GM18951 (cell line): ENCODE results near the gene KAT6B.

Experiments
- POLR2A ChIP-seq: IDR thresholded peaks from 4 replicates; pipeline ENCODE4 v1.6.1; 2011; ENCODE audit warnings: mild to moderate bottlenecking; ENCODE audit not compliant: insufficient read length, insufficient read depth; ENCODE audit errors: extremely low read depth
- in situ Hi-C: fragments of 300-500 bp; cut with MboI; formaldehyde crosslinking; loops from one replicate; pipeline ENCODE4 v1.12.0; 2022; ENCODE audit warnings: low sequenced_read_pairs, mixed read lengths, inconsistent platforms; ENCODE audit not compliant: unreplicated experiment

KAT6B gene

DNA sequence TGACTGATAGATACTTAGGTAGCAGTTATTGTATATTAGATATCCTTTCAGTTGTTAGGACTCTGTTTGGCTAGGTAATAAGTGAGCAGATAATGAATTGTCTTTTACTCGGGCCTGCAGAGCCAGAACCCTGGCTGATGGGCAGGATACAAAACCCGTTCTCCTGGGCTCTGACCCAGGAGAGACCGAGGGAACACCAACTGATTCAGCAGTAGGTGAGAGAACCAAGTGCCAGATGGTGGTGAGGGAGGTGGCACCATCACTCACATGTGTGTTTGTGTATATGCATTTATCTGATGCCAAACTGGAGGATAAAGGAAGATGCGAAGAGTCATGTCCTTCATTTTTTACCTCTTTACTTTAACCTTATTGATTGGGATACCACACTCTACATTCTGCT is 169.4 kb downstream of the KAT6B start:
- in situ Hi-C loops, result no loop called here
- TF ChIP-seq POLR2A, result no peak

- no peak for TF ChIP-seq POLR2A
- in situ Hi-C loops, result no loop called here
Measured at GRCh38 chr10:74997163-74997562, 170.8 kb downstream of the KAT6B start.

- in situ Hi-C loops, result loop anchor here (25.0 kb wide), 1 partner anchor 264 kb away; no protein-coding TSS in a partner anchor
- no peak for TF ChIP-seq POLR2A
Measured at GRCh38 chr10:75000748-75001321, 174.4 kb downstream of the KAT6B start.

DNA sequence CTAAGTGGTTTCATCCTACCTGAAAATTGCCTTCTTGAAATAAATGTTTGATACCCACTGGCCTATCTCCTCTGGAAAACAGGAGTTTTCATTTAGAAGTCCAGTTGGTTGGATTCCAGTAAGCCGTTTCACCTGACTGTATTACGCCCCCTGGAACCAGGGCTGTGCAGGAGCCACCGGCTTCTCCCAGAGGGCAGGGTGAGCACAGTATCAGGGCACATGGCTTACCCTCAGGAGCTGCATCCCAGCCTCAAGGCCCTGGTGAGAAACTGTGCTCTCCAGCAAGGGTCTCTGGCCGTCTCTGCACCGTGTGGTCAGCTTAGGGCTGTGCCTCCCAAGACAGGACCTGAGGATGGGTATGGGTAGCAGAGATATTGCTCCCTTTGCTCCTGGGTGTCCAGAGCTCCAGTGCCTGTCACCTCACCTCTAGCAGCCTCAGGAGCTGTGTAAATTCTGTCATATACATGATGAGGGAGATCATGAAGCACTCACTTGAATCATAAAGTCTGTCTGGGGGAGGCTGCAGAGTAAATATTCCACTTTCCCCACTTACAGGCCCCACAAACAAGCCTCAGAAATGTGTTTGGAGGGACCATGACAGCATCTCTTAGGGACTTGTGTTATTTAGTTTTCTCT is 175.4 kb downstream of the KAT6B start:
- no peak for TF ChIP-seq POLR2A

GRCh38 chr10:75002351-75002725 is 175.9 kb downstream of the KAT6B start:
- no peak for TF ChIP-seq POLR2A
- in situ Hi-C loops, result loop anchor here (25.0 kb wide), 1 partner anchor 265 kb away; no protein-coding TSS in a partner anchor

More for the DNA sequence above, 175.4 kb downstream of the KAT6B start:
- in situ Hi-C loops, result loop anchor here (25.0 kb wide), 1 partner anchor 265 kb away; no protein-coding TSS in a partner anchor

DNA sequence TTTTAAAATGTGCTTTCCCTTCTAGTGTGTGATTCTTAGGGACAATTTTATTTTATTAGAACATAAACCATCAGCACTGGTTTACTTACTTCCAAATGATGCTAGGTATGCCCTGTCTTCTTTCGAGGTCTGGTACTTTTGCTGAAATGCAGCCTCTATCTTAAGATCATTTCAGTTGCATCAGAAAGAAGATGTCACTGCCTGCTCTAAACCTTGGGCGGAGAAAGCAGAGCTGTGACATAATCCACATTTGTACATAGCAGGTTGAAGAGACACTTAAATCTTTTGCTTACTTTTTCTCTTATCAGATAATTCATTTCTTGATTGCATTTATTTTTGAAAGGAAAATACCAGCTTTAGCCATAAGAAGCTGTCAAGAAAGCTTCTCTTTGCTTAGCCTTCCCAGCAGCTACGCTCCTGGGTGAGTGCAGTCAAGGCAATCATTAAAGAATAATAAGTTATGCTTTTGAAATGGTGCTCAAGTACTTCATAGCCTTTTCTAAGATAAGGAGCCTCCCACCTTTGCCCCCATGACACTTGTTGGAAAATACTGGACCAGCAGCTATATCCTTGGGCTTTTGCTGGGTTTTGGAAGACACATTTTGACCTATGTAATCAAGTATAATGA is 176.7 kb downstream of the KAT6B start:
- in situ Hi-C loops, result loop anchor here (25.0 kb wide), 1 partner anchor 266 kb away; no protein-coding TSS in a partner anchor
- no peak for TF ChIP-seq POLR2A

DNA sequence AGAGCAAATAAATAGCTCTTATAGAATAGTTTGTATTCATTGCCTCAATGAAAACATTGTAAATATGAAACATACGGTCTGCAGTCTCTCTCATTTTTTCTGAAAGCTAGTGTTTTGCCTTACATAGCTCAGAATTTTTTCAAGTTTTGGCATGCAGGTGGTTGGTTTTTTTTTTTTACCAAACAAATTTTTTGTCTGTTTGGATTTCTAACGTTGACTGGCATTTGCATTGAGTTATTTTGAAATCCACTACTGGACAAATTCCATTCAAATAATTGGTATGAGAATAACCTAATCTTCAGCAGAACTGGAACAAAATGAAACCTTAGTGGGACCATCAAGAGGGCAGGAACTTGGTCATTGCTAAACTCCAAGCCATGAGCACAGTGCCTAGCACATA is 177.5 kb downstream of the KAT6B start:
- in situ Hi-C loops, result loop anchor here (25.0 kb wide), 1 partner anchor 267 kb away; no protein-coding TSS in a partner anchor
- TF ChIP-seq POLR2A, result no peak

- in situ Hi-C loops, result loop anchor here (25.0 kb wide), 1 partner anchor 270 kb away; no protein-coding TSS in a partner anchor
- no peak for TF ChIP-seq POLR2A
Measured at GRCh38 chr10:75007646-75008045, 181.2 kb downstream of the KAT6B start.

GRCh38 chr10:75008952-75009351 is 182.6 kb downstream of the KAT6B start:
- no peak for TF ChIP-seq POLR2A
- in situ Hi-C loops, result loop anchor here (25.0 kb wide), 1 partner anchor 272 kb away; no protein-coding TSS in a partner anchor

GRCh38 chr10:75009426-75009825 is 183.0 kb downstream of the KAT6B start:
- no peak for TF ChIP-seq POLR2A
- in situ Hi-C loops, result loop anchor here (25.0 kb wide), 1 partner anchor 272 kb away; no protein-coding TSS in a partner anchor

GRCh38 chr10:75010373-75010772 is 184.0 kb downstream of the KAT6B start:
- no peak for TF ChIP-seq POLR2A
- in situ Hi-C loops, result loop anchor here (25.0 kb wide), 1 partner anchor 273 kb away; no protein-coding TSS in a partner anchor

DNA sequence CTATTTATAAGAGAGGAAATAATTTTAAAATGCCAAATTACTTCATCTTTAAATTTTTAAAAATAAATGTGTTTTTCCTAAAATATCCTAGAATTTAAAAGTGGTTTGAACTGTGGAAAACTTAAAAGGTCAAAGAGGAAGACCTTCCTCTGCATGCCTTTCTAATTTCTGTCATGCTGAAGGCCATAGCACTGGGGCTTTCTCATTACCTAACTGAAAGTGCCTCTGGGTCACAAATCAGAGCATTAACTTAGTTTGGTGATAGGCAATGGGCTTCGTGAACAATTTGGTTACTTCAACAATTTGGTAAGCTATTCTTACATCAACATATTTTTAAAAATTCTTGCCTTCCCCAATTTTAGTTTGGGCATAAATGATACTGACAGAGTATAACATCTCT is 184.8 kb downstream of the KAT6B start:
- TF ChIP-seq POLR2A, result no peak
- in situ Hi-C loops, result loop anchor here (25.0 kb wide), 1 partner anchor 274 kb away; no protein-coding TSS in a partner anchor

DNA sequence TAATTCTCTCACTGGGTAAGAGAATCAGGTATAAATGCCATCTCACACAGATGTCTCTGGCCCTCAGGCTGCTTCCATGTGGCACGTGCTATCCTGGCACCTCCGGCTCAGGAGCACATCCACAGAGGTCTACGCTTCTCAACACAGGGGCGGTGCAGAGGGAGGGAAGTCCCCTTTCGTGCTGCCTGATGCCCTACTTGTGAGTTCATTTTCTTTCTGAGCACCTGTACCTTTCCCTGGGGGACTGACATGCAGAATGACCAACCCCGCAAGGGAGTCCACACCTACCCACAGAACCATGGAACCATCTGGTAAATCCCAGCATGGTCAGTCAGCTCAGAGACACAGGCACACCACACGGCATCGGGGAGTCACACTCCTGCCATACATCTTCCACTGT is 186.1 kb downstream of the KAT6B start:
- TF ChIP-seq POLR2A, result no peak
- in situ Hi-C loops, result loop anchor here (25.0 kb wide), 1 partner anchor 275 kb away; no protein-coding TSS in a partner anchor
